IMR-90 (cell line): ENCODE data around the gene KPNA2. TPM values are rescaled to one million over a fixed set of nuclear protein-coding genes. Genes with fewer than 3 reads are reported as not detected.
"Not testable (repeated sequence)": the region's sequence is repeated elsewhere in the genome, so short reads cannot be mapped to it uniquely, and the experiment has no call there.

ENCODE experiments used
- ATAC-seq: fragments of 200-7000 bp; cut with Tn5 transposase; 2 replicates; pipeline ENCODE4 v1.9.1; 2020; ENCODE audit warnings: low read depth, mild to moderate bottlenecking, moderate library complexity
- BruUV-seq: library from RNA; stranded (reverse); fragments of 400-500 nt; replicated peaks from 2 replicates; lab custom pipeline; 2021; lab: Mats Ljungman, UMichigan
- CTCF ChIA-PET: fragments of 300-600 bp; formaldehyde crosslinking; extraction: SDS; loops from one replicate; lab custom pipeline; 2021; ENCODE audit warnings: antibody characterized with exemption; lab: Yijun Ruan, JAX
- POLR2A ChIA-PET: fragments of 300-600 bp; sonication (Branson Sonifier 250); formaldehyde crosslinking; loops from one replicate; lab custom pipeline; 2022; ENCODE audit warnings: antibody characterized with exemption; ENCODE audit not compliant: unreplicated experiment; lab: Charles Lee
- DNase-seq: peaks from one replicate; pipeline ENCODE4 v3.0.0; 2013
- H2AFZ ChIP-seq: replicated peaks from 2 replicates; pipeline ENCODE3; 2013; ENCODE audit warnings: low read length, mild to moderate bottlenecking; ENCODE audit not compliant: poor library complexity
- H2AK5ac ChIP-seq: 2 replicates; pipeline ENCODE4 v1.6.1; 2013; ENCODE audit warnings: low read depth, low read length, inconsistent platforms
- H2AK9ac ChIP-seq: replicated peaks from 2 replicates; pipeline ENCODE3; 2013; ENCODE audit warnings: mild to moderate bottlenecking, low read depth, low read length, moderate library complexity; ENCODE audit not compliant: poor library complexity
- H2BK120ac ChIP-seq: 2 replicates; pipeline ENCODE4 v1.6.1; 2013; ENCODE audit warnings: low read depth, low read length, inconsistent platforms
- H2BK15ac ChIP-seq: 3 replicates; pipeline ENCODE4 v1.6.1; 2013; ENCODE audit warnings: low read depth, low read length, inconsistent platforms
- H2BK20ac ChIP-seq: 2 replicates; pipeline ENCODE4 v1.6.1; 2013; ENCODE audit warnings: low read depth, mild to moderate bottlenecking, inconsistent platforms, low read length, moderate library complexity
- H2BK5ac ChIP-seq: 2 replicates; pipeline ENCODE4 v1.6.1; 2013; ENCODE audit warnings: mild to moderate bottlenecking, low read depth, low read length, inconsistent platforms; ENCODE audit not compliant: poor library complexity, severe bottlenecking
- H3K14ac ChIP-seq: replicated peaks from 2 replicates; pipeline ENCODE4 v1.6.1; 2013; ENCODE audit warnings: low read depth, low read length, inconsistent platforms
- H3K18ac ChIP-seq: 2 replicates; pipeline ENCODE4 v1.6.1; 2013; ENCODE audit warnings: low read depth, low read length, control low read depth
- H3K23ac ChIP-seq: 2 replicates; pipeline ENCODE4 v1.6.1; 2013; ENCODE audit warnings: low read depth, low read length, inconsistent platforms
- H3K27ac ChIP-seq: 2 replicates; pipeline ENCODE4 v1.5.1; 2013; ENCODE audit warnings: mild to moderate bottlenecking, control low read depth, low read length; ENCODE audit not compliant: insufficient read depth
- H3K27me3 ChIP-seq: 2 replicates; pipeline ENCODE4 v1.6.1; 2013; ENCODE audit warnings: low read length; ENCODE audit not compliant: control insufficient read depth, insufficient read depth
- H3K36me3 ChIP-seq: 2 replicates; pipeline ENCODE4 v1.6.1; 2013; ENCODE audit warnings: low read length, mixed read lengths; ENCODE audit not compliant: control insufficient read depth, insufficient read depth
- H3K4ac ChIP-seq: 2 replicates; pipeline ENCODE4 v1.6.1; 2013; ENCODE audit warnings: low read depth, low read length, inconsistent platforms
- H3K4me1 ChIP-seq: 2 replicates; pipeline ENCODE4 v1.6.1; 2013; ENCODE audit warnings: low read length, mixed read lengths; ENCODE audit not compliant: control insufficient read depth, insufficient read depth
- H3K4me2 ChIP-seq: 2 replicates; pipeline ENCODE4 v1.6.1; 2013; ENCODE audit warnings: low read depth, mild to moderate bottlenecking, control low read depth, low read length, moderate library complexity
- H3K4me3 ChIP-seq: 2 replicates; pipeline ENCODE4 v1.5.1; 2013; ENCODE audit warnings: low read depth, mild to moderate bottlenecking, control low read depth, low read length, moderate library complexity; ENCODE audit not compliant: insufficient read depth
- H3K56ac ChIP-seq: 2 replicates; pipeline ENCODE4 v1.6.1; 2013; ENCODE audit warnings: low read length, inconsistent platforms; ENCODE audit not compliant: insufficient read depth; ENCODE audit errors: extremely low read depth
- H3K79me1 ChIP-seq, 2 experiments: 2 replicates each; pipeline ENCODE4 v1.6.1; 2013; ENCODE audit warnings: low read length in 2 of 2, inconsistent platforms in 1 of 2, low read depth in 1 of 2
- H3K9ac ChIP-seq: 2 replicates; pipeline ENCODE4 v1.6.1; 2013; ENCODE audit warnings: low read depth, low read length, control low read depth
- H3K9me1 ChIP-seq: 2 replicates; pipeline ENCODE4 v1.6.1; 2013; ENCODE audit warnings: low read length, inconsistent platforms; ENCODE audit not compliant: insufficient read depth
- H3K9me3 ChIP-seq: 2 replicates; pipeline ENCODE4 v1.6.1; 2013; ENCODE audit warnings: low read length; ENCODE audit not compliant: control insufficient read depth, insufficient read depth
- H4K20me1 ChIP-seq: 2 replicates; pipeline ENCODE4 v1.6.1; 2013; ENCODE audit warnings: low read length, inconsistent platforms; ENCODE audit not compliant: insufficient read depth
- H4K5ac ChIP-seq: 2 replicates; pipeline ENCODE4 v1.6.1; 2013; ENCODE audit warnings: mild to moderate bottlenecking, low read depth, low read length, control low read depth
- H4K8ac ChIP-seq, 2 experiments: 2 replicates each; pipeline ENCODE4 v1.6.1; 2013; ENCODE audit warnings: low read depth in 2 of 2, low read length in 2 of 2, control low read depth in 1 of 2, inconsistent platforms in 1 of 2
- H4K91ac ChIP-seq: 2 replicates; pipeline ENCODE4 v1.6.1; 2013; ENCODE audit warnings: low read depth, low read length, inconsistent platforms; ENCODE audit not compliant: insufficient read depth
- WGBS, 2 experiments: methylation state at CpG; one replicate each; pipeline versions ENCODE4 v1.1.5 to v1.1.7; 2013; ENCODE audit warnings: missing lambda C conversion rate in 2 of 2; ENCODE audit not compliant: insufficient read length in 1 of 2; ENCODE audit errors: extremely low coverage in 2 of 2; 5-methylcytosine and 5-hydroxymethylcytosine counted together
- dilution Hi-C: fragments of 300-500 bp; cut with HindIII; formaldehyde crosslinking; loops from one replicate; pipeline ENCODE4 v1.14.3; 2018; ENCODE audit warnings: low sequenced_read_pairs; ENCODE audit not compliant: unreplicated experiment
- in situ Hi-C: fragments of 300-500 bp; cut with MboI; formaldehyde crosslinking; loops from 3 replicates; pipeline ENCODE4 v1.14.3; 2019; ENCODE audit warnings: low sequenced_read_pairs, inconsistent platforms, mixed read lengths
- intact Hi-C: fragments of 100-400 bp; cut with micrococcal nuclease; formaldehyde crosslinking; loops from 2 replicates; pipeline ENCODE4 v1.10.0; 2022
- polyA plus RNA-seq, 3 experiments: library from polyadenylated mRNA; depleted of rRNA; stranded (reverse); fragments of >200 nt; gene quantifications; 2 replicates each; pipeline ENCODE4 v1.2.3, GENCODE V29; 2012; ENCODE audit warnings: low replicate concordance in 1 of 3
- total RNA-seq: library from RNA; depleted of rRNA; stranded (reverse); fragments of >200 nt; gene quantifications from 2 replicates; pipeline ENCODE4 v1.2.3, GENCODE V29; 2012

Gene KPNA2
- total and polyA plus RNA-seq, 2 of the 4 experiments (the other 2 are of a cell fraction) = 135 to 262 TPM

GRCh38 chr17:68051321-68052312 lies 16.1 kb downstream of the KPNA2 start:
- DNase-seq, H2BK15ac ChIP-seq, H3K56ac ChIP-seq, H2AK5ac ChIP-seq, H2AFZ ChIP-seq, dilution Hi-C loops, H3K14ac ChIP-seq, H3K36me3 ChIP-seq, H3K4me2 ChIP-seq, BruUV-seq, H4K5ac ChIP-seq, H4K8ac ChIP-seq, H2BK20ac ChIP-seq, H3K9ac ChIP-seq, H2BK120ac ChIP-seq, H3K23ac ChIP-seq, H3K79me1 ChIP-seq, H2BK5ac ChIP-seq, H2AK9ac ChIP-seq, H3K4ac ChIP-seq, POLR2A ChIA-PET, H3K4me3 ChIP-seq, in situ Hi-C loops, CTCF ChIA-PET, H3K27me3 ChIP-seq, H4K20me1 ChIP-seq, H4K91ac ChIP-seq, H3K27ac ChIP-seq, intact Hi-C loops, H3K9me1 ChIP-seq, ATAC-seq, H3K18ac ChIP-seq, H3K9me3 ChIP-seq: not testable (repeated sequence)
- 100% methylated on average over 29 of the region's 57 CpGs; no CpG with 5 or more reads in 1 of the 2 experiments for WGBS, 2 experiments
- peaks cover 11% of the 10 kb centered on the region for H3K4me1 ChIP-seq
